CD4-positive, alpha-beta T cell treated with Interferon gamma for 1 hour (primary cell): ENCODE data around the gene ABCA13.

Experiments used
- DNase-seq: peaks from one replicate; pipeline ENCODE4 v3.0.0-alpha.2; 2020

ABCA13 gene

GRCh38 chr7:48443051-48443450 is 271.8 kb downstream of the ABCA13 start:
- no peak for DNase-seq

- no peak for DNase-seq
Measured at GRCh38 chr7:48446721-48447120, 275.5 kb downstream of the ABCA13 start.

- no peak for DNase-seq
Measured at GRCh38 chr7:48452218-48452617, 281.0 kb downstream of the ABCA13 start.

- DNase-seq, result no peak
Measured at GRCh38 chr7:48454750-48455192, 283.5 kb downstream of the ABCA13 start.

- no peak for DNase-seq
Measured at GRCh38 chr7:48455363-48455762, 284.1 kb downstream of the ABCA13 start.

- no peak for DNase-seq
Measured at GRCh38 chr7:48458701-48459524, 287.7 kb downstream of the ABCA13 start.

- no peak for DNase-seq
Measured at GRCh38 chr7:48466713-48467112, 295.5 kb downstream of the ABCA13 start.

GRCh38 chr7:48471196-48471595 is 299.9 kb downstream of the ABCA13 start:
- DNase-seq, result no peak

GRCh38 chr7:48472640-48473039 is 301.4 kb downstream of the ABCA13 start:
- DNase-seq, result no peak

GRCh38 chr7:48473205-48473865 is 302.1 kb downstream of the ABCA13 start:
- no peak for DNase-seq

GRCh38 chr7:48481235-48481634 is 310.0 kb downstream of the ABCA13 start:
- no peak for DNase-seq

GRCh38 chr7:48497521-48497920 is 326.3 kb downstream of the ABCA13 start:
- no peak for DNase-seq

GRCh38 chr7:48502021-48502420 is 330.8 kb downstream of the ABCA13 start:
- DNase-seq, result no peak

GRCh38 chr7:48505051-48505450 is 333.8 kb downstream of the ABCA13 start:
- DNase-seq, result no peak

GRCh38 chr7:48505466-48505865 is 334.2 kb downstream of the ABCA13 start:
- DNase-seq, result no peak

GRCh38 chr7:48506569-48506968 is 335.3 kb downstream of the ABCA13 start:
- no peak for DNase-seq

GRCh38 chr7:48511080-48511479 is 339.8 kb downstream of the ABCA13 start:
- DNase-seq, result no peak

- DNase-seq, result no peak
Measured at GRCh38 chr7:48512892-48513291, 341.6 kb downstream of the ABCA13 start.

- no peak for DNase-seq
Measured at GRCh38 chr7:48515171-48515570, 343.9 kb downstream of the ABCA13 start.

- no peak for DNase-seq
Measured at GRCh38 chr7:48518092-48518491, 346.8 kb downstream of the ABCA13 start.

- no peak for DNase-seq
Measured at GRCh38 chr7:48522692-48523091, 351.4 kb downstream of the ABCA13 start.

GRCh38 chr7:48525736-48526732 is 354.8 kb downstream of the ABCA13 start:
- DNase-seq, result no peak

- no peak for DNase-seq
Measured at GRCh38 chr7:48528646-48529045, 357.4 kb downstream of the ABCA13 start.
